SK-N-MC (cell line): Measurements from ENCODE around the gene SERPINB4.

Experiments
- EZH2 ChIP-seq: fragments of 200-600 bp; sonication (generic); IDR thresholded peaks from one replicate; pipeline ENCODE4 v1.6.1; 2017; ENCODE audit warnings: antibody characterized with exemption
- FOXP2 ChIP-seq: optimal IDR thresholded peaks from 2 replicates; pipeline ENCODE3; 2011; ENCODE audit warnings: mild to moderate bottlenecking, moderate library complexity; ENCODE audit not compliant: insufficient read depth; ENCODE audit errors: extremely low read length, control extremely low read depth
- POLR2AphosphoS5 ChIP-seq: IDR thresholded peaks from 2 replicates; pipeline ENCODE4 v1.6.1; 2012; ENCODE audit warnings: mild to moderate bottlenecking, low read depth, low read length, borderline replicate concordance

DNA sequence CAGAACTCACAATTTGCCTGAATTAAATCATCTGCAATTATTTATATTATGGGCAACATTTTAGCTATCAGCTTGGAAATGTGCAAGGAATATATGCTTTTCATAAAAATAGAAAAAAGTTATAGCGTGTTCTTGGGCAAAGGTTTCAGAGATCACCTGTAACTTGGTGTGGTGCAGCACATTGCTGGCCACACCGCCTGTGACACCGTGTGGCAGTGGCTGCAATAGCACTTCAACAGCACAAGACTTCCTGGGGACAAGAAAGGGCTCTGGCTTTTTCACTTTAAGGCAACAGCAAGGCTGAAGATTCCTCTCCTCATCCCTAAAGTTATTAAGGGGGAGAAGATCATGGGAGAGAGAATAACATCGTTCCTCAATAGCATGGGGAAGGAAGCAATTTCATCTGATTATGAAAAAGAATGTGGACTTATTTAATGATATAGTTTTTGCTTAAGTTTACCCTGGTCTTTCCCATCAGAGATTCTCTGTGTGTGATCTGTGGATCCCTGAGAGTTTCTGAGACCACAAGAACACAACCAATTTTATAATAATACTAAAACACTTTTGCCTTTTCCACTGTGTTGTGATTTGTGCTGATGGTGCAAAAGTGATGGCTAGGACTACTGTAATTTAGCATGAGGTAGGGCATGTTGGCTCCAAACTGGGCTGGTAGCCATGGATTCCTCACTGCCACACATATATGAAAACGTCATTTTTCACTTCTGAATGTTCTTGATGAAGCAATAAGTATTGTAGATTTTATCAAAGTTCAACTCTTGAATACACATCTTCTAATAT, 32.7 kb upstream of the SERPINB4 start:
- TF ChIP-seq EZH2 = no peak
- no peak for TF ChIP-seq POLR2AphosphoS5
- TF ChIP-seq FOXP2 = no peak
